GM21737 (cell line): ENCODE results near the gene ANKS1B.

Source experiments
- ATAC-seq: cut with Tn5 transposase; IDR thresholded peaks from one replicate; pipeline ENCODE4 v1.9.1; 2021; ENCODE audit warnings: mild to moderate bottlenecking, moderate library complexity; ENCODE audit not compliant: unreplicated experiment

The ANKS1B gene

GRCh38 chr12:98752726-98753125 lies 1232.0 kb downstream of the ANKS1B start:
- no peak for ATAC-seq

GRCh38 chr12:98751580-98752115 lies 1233.1 kb downstream of the ANKS1B start:
- ATAC-seq, result no peak

- ATAC-seq, result no peak
Observed at GRCh38 chr12:98750511-98750910, 1234.2 kb downstream of the ANKS1B start.

- ATAC-seq, result no peak
Observed at GRCh38 chr12:98748463-98748862, 1236.3 kb downstream of the ANKS1B start.

- no peak for ATAC-seq
Observed at GRCh38 chr12:98745578-98746391, 1239.0 kb downstream of the ANKS1B start.

- ATAC-seq, result no peak
Observed at GRCh38 chr12:98744680-98745079, 1240.1 kb downstream of the ANKS1B start.

- peak; percentile 70 for ATAC-seq
Observed at GRCh38 chr12:98743362-98743953, 1241.3 kb downstream of the ANKS1B start.

DNA sequence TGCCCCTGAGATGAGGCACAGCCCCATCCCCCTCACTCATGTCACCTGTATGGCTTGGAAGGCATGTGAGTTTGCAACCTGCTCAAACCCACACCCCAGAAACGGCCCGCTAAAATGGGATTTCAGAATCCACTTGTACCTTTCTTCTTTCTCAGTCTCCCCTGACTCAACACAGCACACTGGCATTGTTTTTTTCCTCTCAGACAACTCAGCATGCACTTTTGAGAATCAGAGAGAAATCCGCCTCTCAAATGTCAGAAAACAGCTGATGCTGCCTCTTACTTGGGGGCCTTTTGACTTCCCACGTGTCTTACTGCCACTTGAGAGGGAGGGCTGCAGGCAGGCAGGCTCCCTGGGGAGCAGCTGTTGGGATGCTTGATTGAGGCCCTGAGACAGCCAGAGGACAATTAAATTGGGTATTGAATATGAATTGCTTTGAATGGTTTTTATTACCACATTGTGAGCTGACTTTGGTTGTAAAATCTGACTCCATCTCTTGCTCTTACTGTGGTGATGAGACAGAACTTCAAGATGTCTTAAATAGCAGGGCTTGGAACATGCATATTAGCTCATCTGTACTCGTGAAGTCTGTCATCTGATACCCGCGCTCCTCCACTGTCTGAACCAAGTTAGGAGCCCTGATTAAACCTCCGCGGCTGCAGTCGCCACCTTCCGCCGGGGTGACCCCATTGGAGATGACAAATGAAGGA lies 1243.0 kb downstream of the ANKS1B start:
- no peak for ATAC-seq

- no peak for ATAC-seq
Observed at GRCh38 chr12:98741196-98741555, 1243.6 kb downstream of the ANKS1B start.

GRCh38 chr12:98740751-98741150 lies 1244.0 kb downstream of the ANKS1B start:
- ATAC-seq, result no peak

DNA sequence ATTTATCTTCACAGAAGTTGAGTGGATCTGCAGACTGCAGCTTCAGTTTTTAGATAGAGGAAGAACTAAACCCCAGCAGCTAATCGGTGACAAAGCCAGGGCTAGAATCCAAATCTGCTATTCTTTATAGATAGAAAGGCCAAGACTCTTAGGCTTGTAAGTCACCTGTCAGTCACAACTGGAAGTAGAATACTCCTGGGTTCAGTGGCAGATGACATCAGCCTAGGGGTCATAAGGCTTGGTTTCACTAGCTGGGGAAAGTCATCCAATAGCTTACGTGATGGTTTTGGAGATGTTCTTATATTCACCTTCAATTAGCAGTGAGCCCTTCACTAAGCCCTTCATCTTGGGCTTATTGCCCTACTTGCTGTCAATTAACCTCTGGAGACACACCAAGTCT lies 1246.2 kb downstream of the ANKS1B start:
- ATAC-seq, result no peak

- no peak for ATAC-seq
Observed at GRCh38 chr12:98738002-98738401, 1246.7 kb downstream of the ANKS1B start.

- no peak for ATAC-seq
Observed at GRCh38 chr12:98737322-98737712, 1247.4 kb downstream of the ANKS1B start.

DNA sequence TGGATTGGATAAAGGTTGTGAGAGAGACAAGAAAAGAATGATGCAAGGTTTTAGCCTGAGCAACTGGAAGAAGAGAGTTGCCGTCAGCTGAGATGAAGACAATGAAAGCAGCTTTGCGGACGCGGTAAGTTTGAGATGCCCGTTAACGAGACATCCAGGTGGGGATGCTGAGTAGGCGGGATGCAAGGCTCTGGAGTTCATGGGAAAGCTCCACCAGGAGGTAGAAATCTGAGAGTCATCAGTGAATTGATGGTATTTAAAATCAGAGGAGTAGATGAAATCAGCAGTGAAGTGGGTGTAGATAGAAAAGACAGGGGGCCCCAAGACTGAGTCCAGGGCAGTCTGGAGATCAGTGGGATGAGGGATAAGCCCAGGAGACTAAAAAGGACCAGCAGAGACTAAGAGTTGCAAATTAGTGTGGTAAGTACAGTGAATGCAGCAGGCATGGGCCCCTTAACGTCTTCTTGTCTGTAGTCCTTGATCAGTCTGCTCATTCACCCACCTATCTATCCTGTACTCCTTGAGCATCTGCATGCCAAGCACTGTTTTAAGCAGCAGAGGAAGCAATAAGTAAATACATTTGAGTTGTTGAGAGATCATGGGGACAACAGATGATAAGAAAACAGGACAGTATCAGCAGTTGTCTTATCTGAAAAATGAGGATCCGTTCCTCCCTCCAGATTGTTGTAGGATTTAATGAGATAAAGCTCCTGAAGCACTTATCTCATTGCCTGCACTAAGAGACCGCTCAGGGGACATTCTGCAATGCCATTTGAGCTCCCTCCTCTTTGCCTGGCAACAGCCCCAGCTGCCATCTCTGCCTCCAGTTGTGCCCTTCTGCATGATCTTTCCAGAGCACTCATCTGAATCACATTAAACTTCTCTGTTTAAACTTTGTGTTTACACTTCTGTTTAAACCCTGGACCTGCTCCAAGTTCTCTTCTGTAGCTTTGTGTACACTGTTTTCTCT lies 1248.1 kb downstream of the ANKS1B start:
- no peak for ATAC-seq

DNA sequence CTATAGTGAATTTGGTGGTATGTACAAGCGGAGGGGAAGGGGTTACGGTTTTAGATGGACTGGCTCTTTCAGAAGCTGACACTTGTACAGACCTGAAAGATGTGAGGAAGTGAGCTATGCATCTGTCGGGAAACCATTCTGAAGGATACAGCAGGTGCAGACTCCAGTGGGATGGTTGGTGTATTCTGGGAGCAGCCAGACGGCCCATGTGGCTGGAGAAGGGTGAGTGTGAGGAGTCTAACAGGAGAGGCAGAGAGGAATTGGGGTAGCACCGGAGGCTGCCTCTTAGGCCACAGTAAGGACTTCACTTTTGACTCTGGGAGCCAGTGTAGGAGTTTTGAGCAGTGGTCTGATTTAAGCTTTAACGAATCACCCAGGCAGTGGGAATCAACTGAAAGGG lies 1248.9 kb downstream of the ANKS1B start:
- no peak for ATAC-seq

GRCh38 chr12:98733667-98734350 lies 1250.9 kb downstream of the ANKS1B start:
- no peak for ATAC-seq

GRCh38 chr12:98730412-98730811 lies 1254.3 kb downstream of the ANKS1B start:
- no peak for ATAC-seq

GRCh38 chr12:98727196-98727595 lies 1257.5 kb downstream of the ANKS1B start:
- no peak for ATAC-seq

DNA sequence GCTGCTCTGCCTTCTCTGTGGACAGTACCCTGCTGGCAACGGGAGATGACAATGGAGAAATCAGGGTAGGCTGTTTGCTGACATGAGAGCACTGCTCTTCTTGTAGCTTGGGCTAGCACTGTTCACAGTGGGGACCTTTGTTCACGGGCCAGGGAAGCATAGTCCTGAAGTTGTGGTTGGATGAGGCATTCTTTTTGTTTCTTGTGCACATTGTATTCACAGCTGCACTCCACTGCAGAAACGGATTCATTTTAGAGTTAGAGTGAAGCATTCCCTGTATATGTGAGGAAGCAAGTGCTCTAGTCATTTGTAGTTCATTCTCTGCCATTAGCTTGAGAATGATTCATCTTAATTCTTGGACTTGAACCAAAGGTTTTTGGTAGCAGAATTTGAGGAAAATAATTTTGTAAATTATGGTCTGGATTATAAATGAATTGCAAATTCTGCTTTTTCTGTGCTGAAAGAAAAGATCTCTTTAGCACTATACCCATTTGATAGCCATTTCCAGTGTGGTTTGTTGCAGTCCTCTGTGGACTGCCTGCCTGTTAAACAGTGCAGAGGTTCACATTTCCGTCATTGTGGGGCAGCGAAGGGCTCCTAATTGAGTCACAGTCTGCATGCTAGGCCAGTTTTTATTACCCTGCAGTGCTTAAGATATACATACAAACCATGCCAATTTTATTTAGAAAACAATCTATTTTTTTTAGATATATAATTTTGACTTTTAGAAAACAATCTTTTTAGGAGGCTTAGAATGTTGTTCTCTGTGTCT lies 1259.1 kb downstream of the ANKS1B start:
- ATAC-seq, result no peak
